ENCODE measurements around the gene DISP2. TPM values are rescaled to one million over a fixed set of nuclear protein-coding genes. Genes with fewer than 3 reads are reported as not detected.

DISP2 gene
- total RNA-seq, 1 experiment from 2014 or later = 1.3 TPM

DNA sequence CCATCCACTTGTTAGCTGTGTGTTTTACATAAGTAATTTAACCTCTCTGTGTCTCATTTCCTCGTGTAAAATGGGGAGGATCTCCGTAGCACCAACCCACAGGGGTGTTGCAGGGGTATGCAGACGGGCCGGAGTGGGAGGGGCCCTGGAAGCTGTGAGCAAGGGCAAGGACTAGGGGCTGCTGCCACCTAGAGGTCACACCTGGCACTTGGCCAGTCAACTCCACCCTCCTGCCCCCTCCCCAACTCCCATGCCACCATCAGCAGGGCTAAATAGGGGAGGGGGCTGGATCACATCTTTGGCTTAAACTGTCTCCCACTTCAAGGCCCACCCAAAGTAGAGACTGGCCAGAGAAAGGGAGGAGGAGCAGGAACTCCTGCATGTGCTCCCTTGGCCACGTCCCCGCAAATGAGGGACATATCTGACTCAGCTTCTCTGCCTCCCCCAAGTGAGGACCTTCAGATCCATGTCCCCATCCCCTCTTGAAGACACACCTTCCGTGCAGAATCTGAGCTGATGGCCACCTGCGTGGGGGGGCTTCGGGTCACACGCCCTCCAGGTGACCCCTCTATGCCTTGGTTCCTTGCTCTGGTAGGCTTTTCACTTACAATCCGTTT, 19.9 kb upstream of the DISP2 start:
- Mint-ChIP-seq H3K4me1 (peaks cover 21 to 44% of the 10 kb centered on the region in 2 experiments), H3K36me3 (ENCODE audit: insufficient read depth in 1 of 3, low read depth in 3 of 3) (no peaks in the 10 kb centered on the region), H3K4me3 (no peak overlapping the region; a peak in 1 of 5 replicates), H3K27ac (peak overlapping the region in 1 of 3 experiments; percentile 46; a peak in 1 of 7 replicates), H3K9me3 (no peaks in the 10 kb centered on the region), H3K27me3 (ENCODE audit: low read depth) (peaks cover 10% of the 10 kb centered on the region)
- H3K4ac ChIP-seq (ENCODE audit: low read depth, low read length) = no peak overlapping the region
- H3K79me2 ChIP-seq (ENCODE audit: insufficient read depth, low read length) = no peaks in the 10 kb centered on the region
- no peak overlapping the region for H3K14ac ChIP-seq (ENCODE audit: insufficient read depth, low read length)
- no peaks in the 10 kb centered on the region for H3K23me2 ChIP-seq (ENCODE audit: insufficient read length, low read depth, low read length, poor library complexity, severe bottlenecking)
- no peaks in the 10 kb centered on the region for H3K4me1 ChIP-seq (ENCODE audit: insufficient read depth, low read length)
- no peak overlapping the region for H3T11ph ChIP-seq (ENCODE audit: low read length)
- H2BK120ac ChIP-seq (ENCODE audit: low read depth, low read length, poor library complexity, severe bottlenecking) = no peak overlapping the region
- no peak overlapping the region for H3K27ac ChIP-seq (ENCODE audit: insufficient read length, low read depth, low read length)
- no peaks in the 10 kb centered on the region for H3K27me3 ChIP-seq (ENCODE audit: insufficient read depth, low read length)
- no peak overlapping the region for H2BK20ac ChIP-seq (ENCODE audit: low read depth, low read length, poor library complexity, severe bottlenecking)
- H4K20me1 ChIP-seq (ENCODE audit: control insufficient read depth, insufficient read depth, insufficient read length) = no peaks in the 10 kb centered on the region
- H3K18ac ChIP-seq (ENCODE audit: insufficient read length, low read depth, low read length) = no peak overlapping the region
- H3K23ac ChIP-seq (ENCODE audit: insufficient read length, low read depth, low read length) = no peak overlapping the region
- no peak overlapping the region for H3K4me2 ChIP-seq (ENCODE audit: insufficient read depth, insufficient read length, low read length)
- H2BK5ac ChIP-seq (ENCODE audit: insufficient read length, low read length) = no peak overlapping the region
- no peak overlapping the region for H3K56ac ChIP-seq (ENCODE audit: insufficient read length, low read depth, low read length)
- H2BK12ac ChIP-seq (ENCODE audit: insufficient read length, low read depth, low read length) = no peak overlapping the region
- H4K5ac ChIP-seq (ENCODE audit: insufficient read length, low read depth, low read length) = no peak overlapping the region
- H4K8ac ChIP-seq (replicated peaks; ENCODE audit: insufficient read length, low read depth, low read length) = no peak overlapping the region
- H2BK15ac ChIP-seq (ENCODE audit: low read depth, low read length) = no peak overlapping the region
- DNase-seq = peak; percentile 89
- H3K9me3 ChIP-seq (ENCODE audit: control insufficient read depth, low read depth, low read length) = no peaks in the 10 kb centered on the region
- H4K91ac ChIP-seq (ENCODE audit: insufficient read length, low read depth, low read length) = no peak overlapping the region
- H3K79me1 ChIP-seq (ENCODE audit: insufficient read depth, low read depth, low read length, poor library complexity, severe bottlenecking) = no peaks in the 10 kb centered on the region
- H2AK5ac ChIP-seq (ENCODE audit: insufficient read length, low read length) = no peak overlapping the region
- WGBS (ENCODE audit: extremely low coverage, insufficient read length, low lambda C conversion rate) = no CpG with 5 or more reads among the region's 11 CpGs
- H2AFZ ChIP-seq (ENCODE audit: low read length) = no peak overlapping the region
- no peak overlapping the region for H3K9ac ChIP-seq (ENCODE audit: extremely low read depth, insufficient read length, low read length)
- peak; percentile 95 for TF ChIP-seq CTCF (conservative IDR thresholded peaks at IDR 0.05)
